Measurements from ENCODE around the gene MARVELD1. TPM values are rescaled to one million over a fixed set of nuclear protein-coding genes. Genes with fewer than 3 reads are reported as not detected.

MARVELD1 gene
- total RNA-seq, 1 experiment from 2014 or later = 40.1 TPM

GRCh38 chr10:97762056-97762455 lies 48.5 kb downstream of the MARVELD1 start:
- intact Hi-C loops (cut with micrococcal nuclease; ENCODE audit: unreplicated experiment) = no loop called here
- POLR2A ChIA-PET (ENCODE audit: unreplicated experiment) = no interaction called here

GRCh38 chr10:97762816-97763215 lies 49.3 kb downstream of the MARVELD1 start:
- no TSS peak for BruUV-seq (replicated peaks)
- no peaks in the 10 kb centered on the region for H3K36me3 ChIP-seq (ENCODE audit: low read depth)
- no peaks in the 10 kb centered on the region for H3F3A ChIP-seq (ENCODE audit: insufficient read depth, low read depth)
- TF ChIP-seq CTCF (conservative IDR thresholded peaks at IDR 0.05) (no peak), EZH2 (IDR thresholded peaks at IDR 0.05; ENCODE audit: low read depth) (no peak)
- no peak overlapping the region for H2AFZ ChIP-seq
- DNase-seq = no peak
- POLR2A ChIA-PET (ENCODE audit: unreplicated experiment) = no interaction called here
- H3K9me2 ChIP-seq (ENCODE audit: insufficient read depth) = no peaks in the 10 kb centered on the region
- H3K79me2 ChIP-seq (ENCODE audit: low read depth) = no peaks in the 10 kb centered on the region
- intact Hi-C loops (cut with micrococcal nuclease; ENCODE audit: unreplicated experiment) = no loop called here
- no peak overlapping the region for H3K27ac ChIP-seq
- H3K27me3 ChIP-seq (ENCODE audit: insufficient read depth, low read depth) = no peaks in the 10 kb centered on the region
- CTCF ChIA-PET = interaction anchor here (0.7 kb wide), 1 partner anchor 118 kb away, joined by 8 read pairs; no protein-coding TSS in a partner anchor
- no peak overlapping the region for H3K4me3 ChIP-seq
- no peak overlapping the region for H3K4me2 ChIP-seq
- no peaks in the 10 kb centered on the region for H3K4me1 ChIP-seq (replicated peaks; ENCODE audit: insufficient read depth)
- H3K9me3 ChIP-seq (ENCODE audit: insufficient read depth, low read depth) = no peaks in the 10 kb centered on the region
- H4K20me1 ChIP-seq (ENCODE audit: insufficient read depth) = no peaks in the 10 kb centered on the region

More at GRCh38 chr10:97762056-97762455, 48.5 kb downstream of the MARVELD1 start:
- TF ChIP-seq EZH2 (IDR thresholded peaks at IDR 0.05; ENCODE audit: low read depth) = no peak
- no peak for TF ChIP-seq CTCF (conservative IDR thresholded peaks at IDR 0.05)
- no TSS peak for BruUV-seq (replicated peaks)
- Histone ChIP-seq H3K9me2 (ENCODE audit: insufficient read depth) (no peaks in the 10 kb centered on the region), H3K9me3 (ENCODE audit: insufficient read depth, low read depth) (no peaks in the 10 kb centered on the region), H3K27ac (no peak overlapping the region), H4K20me1 (ENCODE audit: insufficient read depth) (no peaks in the 10 kb centered on the region), H2AFZ (no peak overlapping the region), H3K4me3 (no peak overlapping the region), H3K27me3 (ENCODE audit: insufficient read depth, low read depth) (no peaks in the 10 kb centered on the region), H3K4me2 (no peak overlapping the region), H3K36me3 (ENCODE audit: low read depth) (no peaks in the 10 kb centered on the region), H3F3A (ENCODE audit: insufficient read depth, low read depth) (no peaks in the 10 kb centered on the region), H3K4me1 (replicated peaks; ENCODE audit: insufficient read depth) (no peaks in the 10 kb centered on the region), H3K79me2 (ENCODE audit: low read depth) (no peaks in the 10 kb centered on the region)
- CTCF ChIA-PET = no interaction called here
- no peak for DNase-seq

GRCh38 chr10:97763411-97763810 lies 49.9 kb downstream of the MARVELD1 start:
- Histone ChIP-seq H4K20me1 (ENCODE audit: insufficient read depth) (no peaks in the 10 kb centered on the region), H3F3A (ENCODE audit: insufficient read depth, low read depth) (no peaks in the 10 kb centered on the region), H3K4me2 (no peak overlapping the region), H3K4me3 (no peak overlapping the region), H2AFZ (no peak overlapping the region), H3K79me2 (ENCODE audit: low read depth) (no peaks in the 10 kb centered on the region), H3K9me3 (ENCODE audit: insufficient read depth, low read depth) (no peaks in the 10 kb centered on the region), H3K9me2 (ENCODE audit: insufficient read depth) (no peaks in the 10 kb centered on the region), H3K27ac (no peak overlapping the region), H3K4me1 (replicated peaks; ENCODE audit: insufficient read depth) (no peaks in the 10 kb centered on the region), H3K36me3 (ENCODE audit: low read depth) (no peaks in the 10 kb centered on the region), H3K27me3 (ENCODE audit: insufficient read depth, low read depth) (no peaks in the 10 kb centered on the region)
- TF ChIP-seq CTCF (conservative IDR thresholded peaks at IDR 0.05) (no peak), EZH2 (IDR thresholded peaks at IDR 0.05; ENCODE audit: low read depth) (no peak)
- ChIA-PET CTCF (interaction anchor here (0.7 kb wide), 1 partner anchor 118 kb away, joined by 8 read pairs; no protein-coding TSS in a partner anchor), POLR2A (ENCODE audit: unreplicated experiment) (no interaction called here)
- intact Hi-C loops (cut with micrococcal nuclease; ENCODE audit: unreplicated experiment) = no loop called here
- BruUV-seq (replicated peaks) = no TSS peak
- no peak for DNase-seq

All from PC-9 (cell line).